Left lobe of liver (tissue), 2 donors: ENCODE results near the gene SMIM21. TPM values are rescaled to one million over a fixed set of nuclear protein-coding genes. Genes with fewer than 3 reads are reported as not detected.

Source experiments
- ATAC-seq: fragments of 200-7000 bp; cut with Tn5 transposase; one replicate; pipeline ENCODE4 v1.9.1; 2020; ENCODE audit warnings: mild to moderate bottlenecking, moderate library complexity
- DNase-seq: peaks from one replicate; pipeline ENCODE4 v3.0.0-alpha.2; 2020; ENCODE audit warnings: low spot score
- total RNA-seq: library from RNA; stranded (reverse); gene quantifications from one replicate; pipeline ENCODE4 v1.2.1, GENCODE V29; 2021
- donor health status: DM: no; HTN: no; CAD: no; lungs with moderate emphysema.
- donor health status: DM: no; HTN: yes; CAD: no.

Gene SMIM21
- total RNA-seq, 1 donor from 2014 or later = not detected

GRCh38 chr18:75378376-75379315 lies 48.9 kb downstream of the SMIM21 start:
- ATAC-seq = no peak
- no peak for DNase-seq

GRCh38 chr18:75377926-75378325 lies 49.6 kb downstream of the SMIM21 start:
- no peak for DNase-seq

GRCh38 chr18:75377258-75377657 lies 50.2 kb downstream of the SMIM21 start:
- no peak for ATAC-seq
- DNase-seq = no peak

More at GRCh38 chr18:75377926-75378325, 49.6 kb downstream of the SMIM21 start:
- no peak for ATAC-seq

- ATAC-seq = no peak
- no peak for DNase-seq
Observed at GRCh38 chr18:75376004-75376403, 51.5 kb downstream of the SMIM21 start.

GRCh38 chr18:75375341-75375740 lies 52.2 kb downstream of the SMIM21 start:
- ATAC-seq (no peak), DNase-seq (no peak)

- DNase-seq = no peak
- ATAC-seq = no peak
Observed at GRCh38 chr18:75374466-75374865, 53.0 kb downstream of the SMIM21 start.

- no peak for ATAC-seq
- no peak for DNase-seq
Observed at GRCh38 chr18:75369026-75369721, 58.3 kb downstream of the SMIM21 start.

- no peak for DNase-seq
- no peak for ATAC-seq
Observed at GRCh38 chr18:75365837-75366236, 61.7 kb downstream of the SMIM21 start.

- DNase-seq = no peak
- no peak for ATAC-seq
Observed at GRCh38 chr18:75365254-75365629, 62.3 kb downstream of the SMIM21 start.

GRCh38 chr18:75364512-75365253 lies 62.8 kb downstream of the SMIM21 start:
- DNase-seq (no peak), ATAC-seq (no peak)

GRCh38 chr18:75363446-75364225 lies 63.9 kb downstream of the SMIM21 start:
- DNase-seq = no peak
- no peak for ATAC-seq

GRCh38 chr18:75362435-75362834 lies 65.1 kb downstream of the SMIM21 start:
- DNase-seq = no peak
- ATAC-seq = no peak

- DNase-seq (no peak), ATAC-seq (no peak)
Observed at GRCh38 chr18:75360941-75361340, 66.6 kb downstream of the SMIM21 start.

- DNase-seq = no peak
Observed at GRCh38 chr18:75360215-75360614, 67.3 kb downstream of the SMIM21 start.

More at GRCh38 chr18:75360215-75360614, 67.3 kb downstream of the SMIM21 start:
- ATAC-seq = peak; percentile 16

Other genes with a start within 250 kb of the SMIM21 start
- gene PTGR3, start 218.6 kb downstream of the SMIM21 start, total RNA-seq = 25.4 TPM
- gene TSHZ1, start 216.9 kb downstream of the SMIM21 start, total RNA-seq = 12.1 TPM